Stimulated activated CD4-positive, alpha-beta T cell treated with anti-CD3 and anti-CD28 coated beads, Interleukin-2, amount 100 ng/mL, for 4 hours (primary cell): ENCODE measurements around the gene ITGB3BP.
"Not testable (repeated sequence)": the region's sequence is repeated elsewhere in the genome, so short reads cannot be mapped to it uniquely, and the experiment has no call there.

ENCODE experiments used
- DNase-seq: peaks from one replicate; pipeline ENCODE4 v3.0.0-alpha.2; 2020; ENCODE audit warnings: low read depth

The ITGB3BP gene

DNA sequence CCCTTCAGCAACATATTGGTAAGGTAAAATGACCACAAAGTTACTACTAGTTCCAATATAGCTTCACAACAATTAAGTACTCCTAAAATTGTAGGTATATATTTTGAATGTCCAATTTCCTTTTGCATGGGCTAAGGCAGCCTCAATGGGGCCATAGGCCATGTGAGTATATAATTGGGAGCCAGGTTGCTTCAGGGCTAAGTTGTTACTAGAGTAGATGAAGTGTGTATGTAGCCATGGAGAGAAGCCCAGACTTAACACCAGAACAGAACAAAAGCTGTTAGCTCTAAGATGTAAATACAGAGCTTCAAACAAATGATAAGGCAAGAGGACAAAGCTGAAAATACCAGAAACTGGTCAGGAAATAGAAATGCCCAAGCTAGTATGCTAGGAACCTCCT lies 16.2 kb downstream of the ITGB3BP start:
- no peak for DNase-seq

- DNase-seq = no peak
These were observed 21.8 kb downstream of the ITGB3BP start for GRCh38 chr1:63501256-63501655.

- DNase-seq = no peak
These were observed 24.9 kb downstream of the ITGB3BP start for GRCh38 chr1:63498106-63498505.

DNA sequence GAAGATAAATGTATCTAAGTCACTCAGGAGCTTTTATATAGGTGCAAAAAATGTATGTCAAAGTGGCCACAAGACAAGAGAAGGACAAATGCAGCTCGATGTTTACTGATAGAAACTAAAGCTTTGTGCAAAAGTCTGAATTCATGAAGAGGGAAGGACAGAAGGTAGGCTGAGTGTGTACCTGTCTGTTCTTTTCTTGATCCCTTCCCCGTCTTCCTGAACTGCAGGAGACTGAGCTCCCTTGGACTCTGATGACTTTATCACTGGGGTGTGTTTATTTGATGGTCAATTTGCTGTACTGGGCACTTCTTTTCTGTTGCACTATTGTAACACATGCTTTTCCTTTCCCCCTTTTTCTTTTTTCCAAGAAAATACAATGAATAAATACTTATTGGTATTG lies 25.4 kb downstream of the ITGB3BP start:
- DNase-seq = no peak

DNA sequence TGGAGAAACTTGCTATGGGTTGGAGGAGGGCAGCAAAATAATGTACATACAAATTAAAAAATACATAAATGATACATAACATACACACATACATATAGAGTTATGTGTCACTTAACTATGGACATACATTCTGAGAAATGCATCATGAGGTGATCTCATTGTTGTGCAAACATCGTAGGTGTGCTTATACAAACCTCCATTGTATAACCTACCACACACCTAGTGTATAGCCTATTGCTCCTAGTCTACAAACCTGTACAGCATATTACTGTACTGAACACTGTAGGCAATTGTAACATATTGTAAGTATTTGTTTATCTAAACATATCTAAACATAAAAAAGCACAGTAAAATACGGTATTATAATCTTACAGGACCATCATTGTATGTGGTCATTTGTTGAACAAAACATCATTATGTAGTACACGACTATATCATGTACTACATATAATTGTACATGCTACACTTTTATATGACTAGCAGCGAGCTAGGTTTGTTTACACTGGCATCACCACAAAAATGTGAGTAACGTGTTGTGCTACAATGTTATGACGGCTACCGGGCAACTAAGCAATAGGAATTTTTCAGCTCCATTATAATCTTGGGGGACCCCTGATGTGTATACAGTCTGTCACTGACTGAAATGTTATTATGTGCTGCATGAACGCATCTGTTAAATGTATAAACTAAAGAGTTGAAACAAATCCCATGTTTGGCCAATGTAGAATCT lies 35.5 kb downstream of the ITGB3BP start:
- no peak for DNase-seq

DNA sequence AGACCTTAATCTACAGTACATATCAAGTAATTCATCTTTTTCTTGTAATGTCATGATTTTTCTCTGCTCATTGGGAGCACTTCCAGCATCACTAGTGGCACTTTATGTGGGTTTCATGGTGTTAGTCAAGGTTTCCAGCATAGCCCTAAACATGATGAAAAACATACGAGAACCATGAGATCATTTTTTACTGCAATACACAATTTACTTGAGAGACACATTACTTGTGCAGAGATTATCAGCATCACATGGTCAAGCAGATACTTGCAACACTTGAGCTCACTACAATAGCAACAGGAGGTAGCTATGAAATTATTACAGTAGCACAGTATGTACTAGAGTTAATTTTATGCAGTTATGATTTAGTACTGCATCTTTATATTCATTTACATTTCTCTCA lies 36.4 kb downstream of the ITGB3BP start:
- DNase-seq = no peak

DNA sequence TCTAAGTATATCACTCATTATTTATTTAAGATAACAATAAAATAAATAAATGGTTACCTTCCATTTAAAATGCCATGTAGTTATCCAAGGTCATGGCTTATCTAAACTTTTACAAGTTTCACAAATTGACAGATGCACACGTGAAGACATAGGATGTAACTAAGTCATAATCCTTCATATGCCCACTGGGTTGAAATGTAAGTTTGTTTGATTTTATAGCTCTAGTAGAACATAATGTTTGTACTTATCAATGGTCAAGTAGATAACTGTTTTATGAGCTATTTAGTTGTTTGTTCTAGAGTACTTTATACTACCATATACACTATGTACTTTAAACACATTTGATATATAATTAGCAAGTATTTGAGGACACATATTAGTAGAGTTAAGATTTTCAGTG lies 43.0 kb downstream of the ITGB3BP start:
- no peak for DNase-seq

GRCh38 chr1:63475761-63476160 lies 47.3 kb downstream of the ITGB3BP start:
- DNase-seq = no peak

- DNase-seq = not testable (repeated sequence)
These were observed 54.3 kb downstream of the ITGB3BP start for GRCh38 chr1:63468683-63469082.

GRCh38 chr1:63466759-63467158 lies 56.3 kb downstream of the ITGB3BP start:
- no peak for DNase-seq

- DNase-seq = no peak
These were observed 56.8 kb downstream of the ITGB3BP start for GRCh38 chr1:63466181-63466580.

DNA sequence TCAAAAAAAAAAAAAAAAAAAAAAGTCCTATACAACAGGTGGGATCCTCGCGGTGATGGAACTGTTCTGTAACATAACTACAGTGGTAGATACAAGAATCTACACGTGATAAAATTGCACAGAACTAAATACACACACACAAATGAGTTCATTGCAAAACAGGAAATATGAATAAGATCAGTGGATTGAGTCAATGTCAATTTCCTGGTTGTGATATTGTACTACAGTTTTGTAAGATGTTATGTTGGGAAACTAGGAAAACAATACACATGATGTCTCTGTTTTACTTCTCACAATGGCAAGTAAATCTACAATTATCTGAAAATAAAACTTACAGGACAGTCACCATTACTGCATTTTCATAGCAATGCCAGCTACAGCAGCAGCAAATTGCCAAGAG lies 59.8 kb downstream of the ITGB3BP start:
- DNase-seq = no peak

- no peak for DNase-seq
These were observed 61.3 kb downstream of the ITGB3BP start for GRCh38 chr1:63461661-63462230.

DNA sequence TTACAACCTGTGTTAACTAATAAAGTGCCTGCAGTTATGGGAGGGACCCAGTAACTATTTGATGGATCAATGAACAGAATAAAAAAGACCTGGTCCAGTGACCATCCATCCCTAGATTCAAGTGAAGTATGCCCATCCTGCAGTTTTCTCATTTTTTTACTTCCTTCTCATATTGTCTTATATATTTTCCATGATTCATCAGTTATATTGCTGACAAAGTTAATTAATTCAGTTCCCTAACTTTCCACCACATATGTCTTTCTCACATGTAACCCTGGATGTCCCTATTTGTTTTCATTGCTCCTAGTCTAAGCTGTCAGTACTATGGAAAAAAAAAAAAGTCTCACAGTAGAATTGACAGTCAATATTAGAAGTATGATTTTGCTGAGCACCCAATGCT lies 64.3 kb downstream of the ITGB3BP start:
- DNase-seq = no peak

GRCh38 chr1:63454269-63454668 lies 68.8 kb downstream of the ITGB3BP start:
- DNase-seq = no peak

DNA sequence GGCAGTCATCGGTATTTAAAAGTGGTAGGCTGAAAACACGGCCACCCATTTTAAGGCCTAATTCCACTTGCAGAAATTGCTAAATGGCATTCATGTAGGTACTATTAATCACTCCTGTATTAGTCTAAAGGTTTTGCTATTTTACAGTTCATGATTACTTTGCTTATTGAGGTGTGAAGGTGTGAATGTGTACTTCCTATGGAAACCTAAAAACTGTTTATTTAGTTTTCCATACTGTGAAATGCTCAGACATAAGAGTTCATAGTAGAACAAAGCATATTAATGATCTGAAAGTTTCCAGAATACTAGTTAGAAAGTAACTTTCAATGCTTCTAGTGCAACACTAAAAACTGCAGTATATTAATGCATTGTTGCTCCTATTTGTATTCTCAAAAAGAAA lies 69.8 kb downstream of the ITGB3BP start:
- no peak for DNase-seq

DNA sequence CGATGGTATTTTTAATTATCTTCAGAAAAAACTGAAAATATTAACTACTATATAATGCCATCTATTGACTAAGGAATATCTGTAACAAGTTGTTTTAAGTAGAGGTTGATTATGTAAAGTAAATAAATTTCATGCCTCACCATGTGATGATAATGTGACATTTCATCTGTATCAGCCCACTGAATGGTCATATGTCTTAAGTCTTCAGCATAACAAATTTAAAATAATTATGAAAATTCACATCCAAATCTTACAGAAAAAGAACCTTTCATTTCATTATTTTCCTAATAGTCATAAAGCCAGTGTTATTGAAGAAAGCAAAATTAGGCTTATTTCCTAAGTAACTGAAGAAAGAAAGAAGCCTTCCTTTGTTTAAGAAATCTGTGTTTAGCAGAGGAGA lies 72.6 kb downstream of the ITGB3BP start:
- DNase-seq = no peak

DNA sequence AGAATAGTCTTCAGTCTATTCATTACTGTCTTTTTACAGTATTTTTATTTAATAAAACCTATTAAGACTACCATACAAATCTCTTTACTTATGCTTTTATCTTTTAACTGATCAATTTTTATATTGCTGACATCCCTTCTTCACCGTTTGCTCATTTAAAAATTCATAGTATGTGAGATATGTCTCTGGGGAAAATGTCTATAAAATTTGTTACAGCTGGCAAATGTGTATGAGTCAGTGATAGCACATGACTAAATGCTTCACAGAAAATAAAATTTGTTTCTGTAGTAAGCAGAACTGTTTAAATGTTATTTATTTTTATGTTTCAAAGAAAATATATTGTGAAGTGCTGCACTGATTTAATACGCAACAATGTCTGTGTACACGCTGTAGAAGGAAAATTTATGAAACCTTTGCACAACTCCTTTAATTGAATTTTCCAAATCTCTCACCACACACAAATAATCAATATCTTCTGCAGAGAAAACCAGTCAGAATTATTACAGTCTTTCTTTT lies 74.2 kb downstream of the ITGB3BP start:
- no peak for DNase-seq

DNA sequence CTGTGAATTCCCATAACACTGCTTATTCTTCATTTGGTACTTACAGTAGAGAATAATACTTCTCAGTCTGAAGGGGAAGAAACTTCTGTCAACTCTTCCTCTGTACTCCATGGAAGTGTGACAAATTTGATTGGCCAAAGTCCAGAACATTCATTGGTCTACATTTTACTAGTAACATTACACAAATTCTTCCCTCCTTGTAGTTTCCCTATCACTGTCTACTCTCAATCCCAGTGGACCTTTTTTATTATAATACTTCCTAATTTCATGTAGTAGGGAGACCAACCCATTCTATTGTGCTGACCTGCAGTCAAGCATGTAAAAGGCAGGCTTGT lies 80.9 kb downstream of the ITGB3BP start:
- DNase-seq = no peak

GRCh38 chr1:63435161-63435560 lies 87.9 kb downstream of the ITGB3BP start:
- no peak for DNase-seq

GRCh38 chr1:63429281-63429680 lies 93.7 kb downstream of the ITGB3BP start:
- DNase-seq = no peak

GRCh38 chr1:63428815-63429214 lies 94.2 kb downstream of the ITGB3BP start:
- no peak for DNase-seq

DNA sequence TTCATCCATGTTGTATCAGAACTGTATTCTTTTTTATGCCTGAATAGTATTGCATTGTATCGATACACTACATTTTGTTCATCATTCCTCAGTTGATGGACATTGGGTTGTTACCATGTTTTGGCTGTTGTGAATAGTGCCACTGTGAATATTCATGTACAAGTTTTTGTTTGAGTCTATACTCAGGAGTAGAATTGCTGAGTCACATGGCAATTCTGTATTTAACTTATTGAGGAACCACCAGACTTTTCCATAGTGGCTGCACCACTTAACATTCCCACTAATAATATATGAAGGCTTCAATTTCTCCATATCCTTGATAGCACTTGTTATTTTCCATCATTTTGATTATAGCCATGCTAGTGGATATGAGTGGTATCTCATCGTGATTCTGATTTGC lies 99.4 kb downstream of the ITGB3BP start:
- no peak for DNase-seq

DNA sequence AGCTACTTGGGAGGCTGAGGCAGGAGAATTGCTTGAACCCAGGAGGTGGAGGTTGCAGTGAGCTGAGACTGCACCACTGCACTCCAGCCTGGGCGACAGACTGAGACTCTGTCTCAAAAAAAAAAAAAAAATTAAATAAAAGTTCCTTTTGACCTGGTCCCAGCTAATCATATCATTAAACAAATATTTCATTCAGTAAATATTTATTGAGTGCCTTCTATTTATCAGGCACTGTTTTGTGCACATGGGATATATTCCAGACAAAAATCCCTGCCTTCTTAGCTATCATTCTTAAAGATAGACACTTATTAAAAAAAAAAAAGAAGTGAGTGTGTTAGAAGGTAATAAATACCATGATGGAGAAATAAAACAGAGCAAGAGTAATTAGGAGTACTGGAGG lies 102.3 kb downstream of the ITGB3BP start:
- DNase-seq = not testable (repeated sequence)
